HG02981 (cell line): Measurements from ENCODE around the gene PRDM11.

Experiments used
- ATAC-seq: cut with Tn5 transposase; IDR thresholded peaks from one replicate; pipeline ENCODE4 v1.9.1; 2021; ENCODE audit warnings: mild to moderate bottlenecking, moderate library complexity; ENCODE audit not compliant: unreplicated experiment

The PRDM11 gene

GRCh38 chr11:45258982-45259530 is 112.6 kb downstream of the PRDM11 start:
- no peak for ATAC-seq

- ATAC-seq: no peak
These were observed 113.2 kb downstream of the PRDM11 start for GRCh38 chr11:45259592-45259991.

GRCh38 chr11:45260071-45260470 is 113.6 kb downstream of the PRDM11 start:
- ATAC-seq: no peak

GRCh38 chr11:45262900-45263299 is 116.5 kb downstream of the PRDM11 start:
- no peak for ATAC-seq

- no peak for ATAC-seq
These were observed 117.3 kb downstream of the PRDM11 start for GRCh38 chr11:45263773-45264172.

GRCh38 chr11:45264839-45265515 is 118.5 kb downstream of the PRDM11 start:
- no peak for ATAC-seq

GRCh38 chr11:45265969-45266675 is 119.7 kb downstream of the PRDM11 start:
- no peak for ATAC-seq

- no peak for ATAC-seq
These were observed 120.2 kb downstream of the PRDM11 start for GRCh38 chr11:45266676-45267020.

- no peak for ATAC-seq
These were observed 120.6 kb downstream of the PRDM11 start for GRCh38 chr11:45267052-45267451.

GRCh38 chr11:45267652-45268299 is 121.3 kb downstream of the PRDM11 start:
- no peak for ATAC-seq

GRCh38 chr11:45269678-45270077 is 123.2 kb downstream of the PRDM11 start:
- ATAC-seq: no peak

GRCh38 chr11:45270946-45271716 is 124.7 kb downstream of the PRDM11 start:
- ATAC-seq: no peak

- no peak for ATAC-seq
These were observed 126.3 kb downstream of the PRDM11 start for GRCh38 chr11:45272701-45273100.

- no peak for ATAC-seq
These were observed 127.1 kb downstream of the PRDM11 start for GRCh38 chr11:45273509-45273908.

GRCh38 chr11:45274206-45274605 is 127.8 kb downstream of the PRDM11 start:
- ATAC-seq: no peak

- ATAC-seq: no peak
These were observed 129.4 kb downstream of the PRDM11 start for GRCh38 chr11:45275828-45276227.

GRCh38 chr11:45278714-45279113 is 132.3 kb downstream of the PRDM11 start:
- no peak for ATAC-seq

GRCh38 chr11:45279645-45280044 is 133.2 kb downstream of the PRDM11 start:
- ATAC-seq: no peak

GRCh38 chr11:45280449-45280848 is 134.0 kb downstream of the PRDM11 start:
- no peak for ATAC-seq

- no peak for ATAC-seq
These were observed 135.6 kb downstream of the PRDM11 start for GRCh38 chr11:45282081-45282480.
